ENCODE measurements around the gene ITPKC.

GRCh38 chr19:40681039-40681438 lies 35.9 kb upstream of the ITPKC start:
- TF ChIP-seq RAD21 (IDR thresholded peaks at IDR 0.05; ENCODE audit: low read depth) (no peak), TAF1 (IDR thresholded peaks at IDR 0.05; ENCODE audit: low read depth) (no peak), CEBPB (IDR thresholded peaks at IDR 0.05) (no peak), TCF12 (IDR thresholded peaks at IDR 0.05; ENCODE audit: low read depth) (no peak)
- TF ChIP-seq, protein P1, sequence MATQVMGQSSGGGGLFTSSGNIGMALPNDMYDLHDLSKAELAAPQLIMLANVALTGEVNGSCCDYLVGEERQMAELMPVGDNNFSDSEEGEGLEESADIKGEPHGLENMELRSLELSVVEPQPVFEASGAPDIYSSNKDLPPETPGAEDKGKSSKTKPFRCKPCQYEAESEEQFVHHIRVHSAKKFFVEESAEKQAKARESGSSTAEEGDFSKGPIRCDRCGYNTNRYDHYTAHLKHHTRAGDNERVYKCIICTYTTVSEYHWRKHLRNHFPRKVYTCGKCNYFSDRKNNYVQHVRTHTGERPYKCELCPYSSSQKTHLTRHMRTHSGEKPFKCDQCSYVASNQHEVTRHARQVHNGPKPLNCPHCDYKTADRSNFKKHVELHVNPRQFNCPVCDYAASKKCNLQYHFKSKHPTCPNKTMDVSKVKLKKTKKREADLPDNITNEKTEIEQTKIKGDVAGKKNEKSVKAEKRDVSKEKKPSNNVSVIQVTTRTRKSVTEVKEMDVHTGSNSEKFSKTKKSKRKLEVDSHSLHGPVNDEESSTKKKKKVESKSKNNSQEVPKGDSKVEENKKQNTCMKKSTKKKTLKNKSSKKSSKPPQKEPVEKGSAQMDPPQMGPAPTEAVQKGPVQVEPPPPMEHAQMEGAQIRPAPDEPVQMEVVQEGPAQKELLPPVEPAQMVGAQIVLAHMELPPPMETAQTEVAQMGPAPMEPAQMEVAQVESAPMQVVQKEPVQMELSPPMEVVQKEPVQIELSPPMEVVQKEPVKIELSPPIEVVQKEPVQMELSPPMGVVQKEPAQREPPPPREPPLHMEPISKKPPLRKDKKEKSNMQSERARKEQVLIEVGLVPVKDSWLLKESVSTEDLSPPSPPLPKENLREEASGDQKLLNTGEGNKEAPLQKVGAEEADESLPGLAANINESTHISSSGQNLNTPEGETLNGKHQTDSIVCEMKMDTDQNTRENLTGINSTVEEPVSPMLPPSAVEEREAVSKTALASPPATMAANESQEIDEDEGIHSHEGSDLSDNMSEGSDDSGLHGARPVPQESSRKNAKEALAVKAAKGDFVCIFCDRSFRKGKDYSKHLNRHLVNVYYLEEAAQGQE (IDR thresholded peaks at IDR 0.05; ENCODE audit: low read depth): no peak
